Endothelial cell of umbilical vein (primary cell): ENCODE data around the gene PPP1R9B.

Experiments used
- CTCF ChIP-seq, 2 donors: IDR thresholded peaks; 1 replicate in 1 of 2; 2 replicates in 1 of 2; pipeline ENCODE4 v1.5.1; 2011; ENCODE audit warnings: low read length in 2 of 2, mild to moderate bottlenecking in 2 of 2, moderate library complexity in 2 of 2, control low read depth in 1 of 2, inconsistent platforms in 1 of 2, low read depth in 1 of 2; ENCODE audit not compliant: insufficient read depth in 1 of 2; ENCODE audit errors: extremely low read depth in 1 of 2
- EZH2 ChIP-seq: IDR thresholded peaks from 2 replicates; pipeline ENCODE4 v1.6.1; 2012; ENCODE audit warnings: borderline replicate concordance, low read depth, mild to moderate bottlenecking, moderate library complexity, low read length, inconsistent platforms; ENCODE audit not compliant: severe bottlenecking
- POLR2A ChIP-seq: IDR thresholded peaks from 2 replicates; pipeline ENCODE4 v1.6.1; 2012; ENCODE audit warnings: low read depth, mild to moderate bottlenecking, control low read depth, low read length
- POLR2AphosphoS5 ChIP-seq: IDR thresholded peaks from 2 replicates; pipeline ENCODE4 v1.6.1; 2012; ENCODE audit warnings: low read depth, mild to moderate bottlenecking, control low read depth, low read length, moderate library complexity; ENCODE audit not compliant: insufficient read depth
- TF ChIP-seq, protein P1 (sequence below): IDR thresholded peaks from 2 replicates; pipeline ENCODE4 v1.6.1; 2011; ENCODE audit not compliant: insufficient read depth, insufficient read length

DNA sequence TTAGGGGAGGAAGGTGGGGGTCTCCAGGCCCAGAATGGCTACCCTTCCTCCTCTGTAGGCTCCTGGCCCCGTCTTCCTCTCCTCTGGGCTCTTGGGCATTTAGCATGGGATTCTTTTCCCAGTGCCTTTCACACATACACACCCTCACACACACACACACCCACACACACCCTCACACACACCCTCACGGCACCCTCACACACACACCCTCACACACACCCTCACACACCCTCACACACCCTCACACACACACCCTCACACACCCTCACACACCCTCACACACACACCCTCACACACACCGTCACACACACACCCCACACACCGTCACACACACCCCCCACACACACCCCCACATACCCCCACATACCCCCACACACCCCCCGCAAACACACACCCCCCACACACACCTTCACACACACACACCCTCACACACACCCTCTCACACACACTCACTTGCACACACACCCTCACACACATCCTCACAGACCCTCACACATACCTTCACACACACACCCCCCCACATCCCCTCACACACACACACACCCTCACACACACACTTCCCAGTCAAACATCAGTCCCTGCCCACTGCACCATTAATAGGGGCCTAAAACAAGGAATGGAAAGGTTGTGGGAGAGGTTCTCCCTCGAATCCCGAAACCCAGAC is 16.2 kb upstream of the PPP1R9B start:
- TF ChIP-seq POLR2AphosphoS5 (no peak), EZH2 (no peak), POLR2A (no peak), CTCF (IDR thresholded peaks at IDR 0.05; ENCODE audit: extremely low read depth in 1 of 2, insufficient read depth in 1 of 2, low read depth in 1 of 2, low read length in 2 of 2) (no peak)
- TF ChIP-seq, protein P1, sequence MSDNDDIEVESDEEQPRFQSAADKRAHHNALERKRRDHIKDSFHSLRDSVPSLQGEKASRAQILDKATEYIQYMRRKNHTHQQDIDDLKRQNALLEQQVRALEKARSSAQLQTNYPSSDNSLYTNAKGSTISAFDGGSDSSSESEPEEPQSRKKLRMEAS: no peak
